HEK293 (cell line): ENCODE measurements around the gene ZER1.

ENCODE experiments used
- CTCF ChIP-seq: fragments of 450-650 bp; formaldehyde crosslinking; IDR thresholded peaks from 2 replicates; pipeline ENCODE4 v1.5.1; 2016; ENCODE audit warnings: missing biosample characterization, missing genetic modification characterization
- GFI1B ChIP-seq: fragments of 450-650 bp; formaldehyde crosslinking; IDR thresholded peaks from 2 replicates; pipeline ENCODE4 v1.5.1; 2016; ENCODE audit warnings: missing biosample characterization, missing genetic modification characterization
- KLF9 ChIP-seq: fragments of 450-650 bp; formaldehyde crosslinking; IDR thresholded peaks from 2 replicates; pipeline ENCODE4 v1.5.1; 2016; ENCODE audit warnings: missing biosample characterization, missing genetic modification characterization, low read depth
- ZNF140 ChIP-seq: fragments of 450-650 bp; formaldehyde crosslinking; IDR thresholded peaks from 2 replicates; pipeline ENCODE4 v1.5.1; 2016; ENCODE audit warnings: missing biosample characterization, missing genetic modification characterization
- ZNF175 ChIP-seq: fragments of 450-650 bp; formaldehyde crosslinking; IDR thresholded peaks from 2 replicates; pipeline ENCODE4 v1.5.1; 2016; ENCODE audit warnings: missing biosample characterization, missing genetic modification characterization
- ZNF658 ChIP-seq: fragments of 450-650 bp; formaldehyde crosslinking; IDR thresholded peaks from 2 replicates; pipeline ENCODE4; 2016; ENCODE audit warnings: missing biosample characterization, missing genetic modification characterization
- ZSCAN5A ChIP-seq: fragments of 450-650 bp; formaldehyde crosslinking; IDR thresholded peaks from 2 replicates; pipeline ENCODE4 v1.5.1; 2016; ENCODE audit warnings: missing biosample characterization, missing genetic modification characterization

- TF ChIP-seq ZNF658 (tag by site-specific recombination): no peak
- TF ChIP-seq CTCF: no peak
- TF ChIP-seq GFI1B (tag by site-specific recombination): no peak
- TF ChIP-seq ZNF175 (tag by site-specific recombination): no peak
- no peak for TF ChIP-seq ZNF140 (tag by site-specific recombination)
- TF ChIP-seq KLF9 (tag by site-specific recombination): no peak
- no peak for TF ChIP-seq ZSCAN5A (tag by site-specific recombination)
Measured at GRCh38 chr9:128718475-128718874, 53.3 kb downstream of the ZER1 start.
